H9 (cell line): ENCODE results near the gene ARHGAP15. TPM values are rescaled to one million over a fixed set of nuclear protein-coding genes. Genes with fewer than 3 reads are reported as not detected.

Source experiments
- DNase-seq: peaks from one replicate; pipeline ENCODE4 v3.0.0-alpha.2; 2017
- H2AFZ ChIP-seq: one replicate; pipeline ENCODE4 v1.6.1; 2013; ENCODE audit warnings: mild to moderate bottlenecking, low read length, control low read depth, moderate library complexity
- H2AK5ac ChIP-seq: 2 replicates; pipeline ENCODE4 v1.6.1; 2013; ENCODE audit warnings: low read length, control low read depth, mixed read lengths; ENCODE audit not compliant: insufficient read length
- H2BK120ac ChIP-seq: one replicate; pipeline ENCODE4 v1.6.1; 2013; ENCODE audit warnings: low read depth, mild to moderate bottlenecking, low read length, control low read depth, inconsistent platforms; ENCODE audit not compliant: poor library complexity, severe bottlenecking
- H2BK12ac ChIP-seq: 2 replicates; pipeline ENCODE4 v1.6.1; 2013; ENCODE audit warnings: low read length, control low read depth, mixed read lengths, low read depth; ENCODE audit not compliant: insufficient read length
- H2BK15ac ChIP-seq: 2 replicates; pipeline ENCODE4 v1.6.1; 2013; ENCODE audit warnings: low read depth, low read length, control low read depth
- H2BK20ac ChIP-seq: one replicate; pipeline ENCODE4 v1.6.1; 2013; ENCODE audit warnings: low read depth, mild to moderate bottlenecking, low read length, control low read depth, inconsistent platforms; ENCODE audit not compliant: poor library complexity, severe bottlenecking
- H2BK5ac ChIP-seq: 2 replicates; pipeline ENCODE4 v1.6.1; 2013; ENCODE audit warnings: low read length, control low read depth, mixed read lengths; ENCODE audit not compliant: insufficient read length
- H3K14ac ChIP-seq: 2 replicates; pipeline ENCODE4 v1.6.1; 2013; ENCODE audit warnings: low read length, control low read depth; ENCODE audit not compliant: insufficient read depth
- H3K18ac ChIP-seq: 2 replicates; pipeline ENCODE4 v1.6.1; 2013; ENCODE audit warnings: low read depth, mild to moderate bottlenecking, mixed read lengths, low read length, control low read depth; ENCODE audit not compliant: insufficient read length
- H3K23ac ChIP-seq: 2 replicates; pipeline ENCODE4 v1.6.1; 2013; ENCODE audit warnings: low read length, control low read depth, mixed read lengths, low read depth; ENCODE audit not compliant: insufficient read length
- H3K23me2 ChIP-seq: 2 replicates; pipeline ENCODE4 v1.6.1; 2013; ENCODE audit warnings: low read depth, mild to moderate bottlenecking, mixed read lengths, low read length, control low read depth; ENCODE audit not compliant: insufficient read length, poor library complexity, severe bottlenecking
- H3K27ac ChIP-seq: 2 replicates; pipeline ENCODE4 v1.5.1; 2013; ENCODE audit warnings: low read length, control low read depth, mixed read lengths, low read depth; ENCODE audit not compliant: insufficient read length
- H3K27me3 ChIP-seq: 2 replicates; pipeline ENCODE4 v1.6.1; 2013; ENCODE audit warnings: low read length, control low read depth, inconsistent platforms; ENCODE audit not compliant: insufficient read depth
- H3K4ac ChIP-seq: 2 replicates; pipeline ENCODE4 v1.6.1; 2013; ENCODE audit warnings: low read depth, mild to moderate bottlenecking, control low read depth, inconsistent platforms, low read length, moderate library complexity
- H3K4me1 ChIP-seq: 2 replicates; pipeline ENCODE4 v1.6.1; 2013; ENCODE audit warnings: low read length, control low read depth, inconsistent platforms; ENCODE audit not compliant: insufficient read depth
- H3K4me2 ChIP-seq: 2 replicates; pipeline ENCODE4 v1.6.1; 2013; ENCODE audit warnings: low read length, control low read depth, mixed read lengths; ENCODE audit not compliant: insufficient read length, insufficient read depth
- H3K56ac ChIP-seq: 2 replicates; pipeline ENCODE4 v1.6.1; 2013; ENCODE audit warnings: low read depth, mild to moderate bottlenecking, mixed read lengths, low read length, control low read depth; ENCODE audit not compliant: insufficient read length
- H3K79me1 ChIP-seq: 2 replicates; pipeline ENCODE4 v1.6.1; 2013; ENCODE audit warnings: low read depth, mild to moderate bottlenecking, moderate library complexity, low read length, control low read depth, inconsistent platforms; ENCODE audit not compliant: insufficient read depth, poor library complexity, severe bottlenecking
- H3K79me2 ChIP-seq: 2 replicates; pipeline ENCODE4 v1.6.1; 2013; ENCODE audit warnings: low read length, control low read depth, inconsistent platforms; ENCODE audit not compliant: insufficient read depth
- H3K9ac ChIP-seq: 2 replicates; pipeline ENCODE4 v1.6.1; 2013; ENCODE audit warnings: low read length, control low read depth, mixed read lengths; ENCODE audit not compliant: insufficient read length; ENCODE audit errors: extremely low read depth
- H3K9me3 ChIP-seq: one replicate; pipeline ENCODE4 v1.6.1; 2013; ENCODE audit warnings: low read depth, low read length, inconsistent platforms; ENCODE audit not compliant: control insufficient read depth
- H3T11ph ChIP-seq: one replicate; pipeline ENCODE4 v1.6.1; 2013; ENCODE audit warnings: mild to moderate bottlenecking, low read length, control low read depth, inconsistent platforms
- H4K20me1 ChIP-seq: one replicate; pipeline ENCODE4 v1.6.1; 2013; ENCODE audit not compliant: control insufficient read depth, insufficient read length, insufficient read depth
- H4K5ac ChIP-seq: 2 replicates; pipeline ENCODE4 v1.6.1; 2013; ENCODE audit warnings: low read depth, mild to moderate bottlenecking, mixed read lengths, low read length, control low read depth; ENCODE audit not compliant: insufficient read length
- H4K8ac ChIP-seq: replicated peaks from 2 replicates; pipeline ENCODE4 v1.6.1; 2013; ENCODE audit warnings: low read length, control low read depth, mixed read lengths, low read depth; ENCODE audit not compliant: insufficient read length
- H4K91ac ChIP-seq: 2 replicates; pipeline ENCODE4 v1.6.1; 2013; ENCODE audit warnings: low read depth, mild to moderate bottlenecking, moderate library complexity, mixed read lengths, low read length, control low read depth; ENCODE audit not compliant: insufficient read length
- H3K27ac Mint-ChIP-seq, 3 experiments: 2 replicates in 2 of 3; 3 replicates in 1 of 3; pipeline ENCODE4 v1.8.0; 2020 to 2021; ENCODE audit warnings: mixed read lengths in 3 of 3, mild to moderate bottlenecking in 1 of 3, moderate library complexity in 1 of 3
- H3K27me3 Mint-ChIP-seq: 2 replicates; pipeline ENCODE4 v1.8.0; 2021; ENCODE audit warnings: low read depth, mild to moderate bottlenecking, moderate library complexity, mixed read lengths
- H3K36me3 Mint-ChIP-seq, 3 experiments: 2 replicates in 2 of 3; 3 replicates in 1 of 3; pipeline ENCODE4 v1.8.0; 2020 to 2021; ENCODE audit warnings: low read depth in 3 of 3, mixed read lengths in 3 of 3; ENCODE audit not compliant: insufficient read depth in 1 of 3
- H3K4me1 Mint-ChIP-seq, 2 experiments: 2 replicates each; pipeline ENCODE4 v1.8.0; 2020; ENCODE audit warnings: mixed read lengths in 2 of 2
- H3K4me3 Mint-ChIP-seq, 2 experiments: 2 replicates in 1 of 2; 3 replicates in 1 of 2; pipeline ENCODE4 v1.8.0; 2020 to 2021; ENCODE audit warnings: mild to moderate bottlenecking in 2 of 2, mixed read lengths in 2 of 2, moderate library complexity in 1 of 2
- H3K9me3 Mint-ChIP-seq, 2 experiments: 2 replicates in 1 of 2; 3 replicates in 1 of 2; pipeline ENCODE4 v1.8.0; 2020; ENCODE audit warnings: mild to moderate bottlenecking in 2 of 2, mixed read lengths in 2 of 2, moderate library complexity in 1 of 2
- CTCF ChIP-seq: fragments of 200-600 bp; sonication (generic); conservative IDR thresholded peaks from 3 replicates; pipeline ENCODE4 v1.8.0; 2021; ENCODE audit warnings: antibody characterized with exemption, mild to moderate bottlenecking
- WGBS: extraction: QIAGEN DNeasy Blood & Tissue Kit; methylation state at CpG from one replicate; pipeline ENCODE4 v1.1.7; 2013; ENCODE audit warnings: missing lambda C conversion rate, low lambda C conversion rate, mixed read lengths; ENCODE audit not compliant: insufficient read length; ENCODE audit errors: extremely low coverage; 5-methylcytosine and 5-hydroxymethylcytosine counted together
- total RNA-seq: library from RNA; stranded (reverse); gene quantifications from 2 replicates; pipeline ENCODE4 v1.2.1, GENCODE V29; 2021

Gene ARHGAP15
- total RNA-seq, 1 experiment from 2014 or later: not detected

GRCh38 chr2:143706354-143706753 is 577.1 kb downstream of the ARHGAP15 start:
- Histone ChIP-seq H2BK15ac (no peak overlapping the region), H2AFZ (no peak overlapping the region), H3K56ac (no peak overlapping the region), H3K27ac (no peak overlapping the region), H4K5ac (no peak overlapping the region), H3K27me3 (no peaks in the 10 kb centered on the region), H3K18ac (no peak overlapping the region), H3K9ac (no peak overlapping the region), H3K4ac (no peak overlapping the region), H2BK120ac (no peak overlapping the region), H2BK12ac (no peak overlapping the region), H3K79me2 (no peaks in the 10 kb centered on the region), H3K23ac (no peak overlapping the region), H2BK20ac (no peak overlapping the region), H3K4me1 (no peaks in the 10 kb centered on the region), H4K8ac (no peak overlapping the region), H3K79me1 (no peaks in the 10 kb centered on the region), H2AK5ac (no peak overlapping the region), H2BK5ac (no peak overlapping the region), H3K14ac (no peak overlapping the region), H3K4me2 (no peak overlapping the region), H4K91ac (no peak overlapping the region), H4K20me1 (no peaks in the 10 kb centered on the region), H3T11ph (no peak overlapping the region), H3K23me2 (no peaks in the 10 kb centered on the region), H3K9me3 (no peaks in the 10 kb centered on the region)
- Mint-ChIP-seq H3K36me3 (peaks cover 0 to 4% (median 0%) of the 10 kb centered on the region in 3 experiments; a peak in 1 of 7 replicates), H3K4me3 (no peak overlapping the region), H3K27me3 (no peaks in the 10 kb centered on the region), H3K27ac (no peak overlapping the region), H3K9me3 (peaks cover 0 to 4% of the 10 kb centered on the region in 2 experiments; a peak in 2 of 5 replicates), H3K4me1 (peaks cover 7% of the 10 kb centered on the region in 2 experiments)
- no peak for DNase-seq
- WGBS: no CpG with 5 or more reads among the region's 3 CpGs
- no peak for TF ChIP-seq CTCF
